Measurements from ENCODE around the gene MATR3. TPM values are rescaled to one million over a fixed set of nuclear protein-coding genes. Genes with fewer than 3 reads are reported as not detected.

Gene MATR3
- polyA plus RNA-seq, 3 donors, result 61.8 to 174 (median 137) TPM

GRCh38 chr5:139278540-139279274, 14.8 kb upstream of the MATR3 start:
- H3K36me3 ChIP-seq (replicated peaks in 1 of 2; ENCODE audit: control insufficient read depth in 1 of 2, insufficient read depth in 2 of 2, low read length in 2 of 2), result peaks cover 27 to 55% of the 10 kb centered on the region in 2 donors
- peaks cover 13 to 15% of the 10 kb centered on the region in 2 donors for H3K4me1 ChIP-seq (ENCODE audit: control insufficient read depth in 1 of 2, insufficient read depth in 2 of 2, low read length in 2 of 2)
- H2AFZ ChIP-seq (ENCODE audit: insufficient read depth, low read depth, low read length, poor library complexity, severe bottlenecking), result no peak overlapping the region
- no peak overlapping the region for H3K27ac ChIP-seq (ENCODE audit: low read depth in 1 of 2, low read length in 2 of 2)
- H3K9me3 Mint-ChIP-seq, result no peaks in the 10 kb centered on the region
- peaks cover 16% of the 10 kb centered on the region for H3K4me1 Mint-ChIP-seq
- 100% methylated on average over 5 of the region's 6 CpGs for WGBS (ENCODE audit: insufficient coverage)
- no peak for TF ChIP-seq CTCF (IDR thresholded peaks at IDR 0.05)
- H3K27ac Mint-ChIP-seq, result no peak overlapping the region
- peaks cover 18 to 27% of the 10 kb centered on the region in 2 donors for H3K36me3 Mint-ChIP-seq
- H3K4me3 ChIP-seq (replicated peaks in 1 of 3; ENCODE audit: low read depth in 2 of 3, low read length in 3 of 3), result no peak overlapping the region
- peaks cover 20% of the 10 kb centered on the region for H3K79me2 ChIP-seq (ENCODE audit: insufficient read depth, low read length)
- H3K27me3 Mint-ChIP-seq (ENCODE audit: low read depth in 3 of 3), result no peaks in the 10 kb centered on the region
- no peaks in the 10 kb centered on the region for H4K20me1 ChIP-seq (ENCODE audit: insufficient read depth, low read length)
- intact Hi-C loops (cut with micrococcal nuclease), result no loop called here
- H3K4me2 ChIP-seq (replicated peaks; ENCODE audit: extremely low read depth, low read length, poor library complexity, severe bottlenecking), result no peak overlapping the region
- H3K27me3 ChIP-seq (ENCODE audit: control insufficient read depth in 2 of 2, insufficient read depth in 2 of 2, low read length in 2 of 2), result no peaks in the 10 kb centered on the region
- no peak overlapping the region for H3K9ac ChIP-seq (ENCODE audit: insufficient read depth, low read length, poor library complexity, severe bottlenecking)
- H3K4me3 Mint-ChIP-seq, result no peak overlapping the region
- H3K9me3 ChIP-seq (replicated peaks in 1 of 2; ENCODE audit: control insufficient read depth in 1 of 2, insufficient read depth in 1 of 2, low read length in 2 of 2), result no peaks in the 10 kb centered on the region
- DNase-seq, result no peak

GRCh38 chr5:139282197-139282557, 11.4 kb upstream of the MATR3 start:
- no peak overlapping the region for H2AFZ ChIP-seq (ENCODE audit: insufficient read depth, low read depth, low read length, poor library complexity, severe bottlenecking)
- H3K27me3 Mint-ChIP-seq (ENCODE audit: low read depth in 3 of 3), result no peaks in the 10 kb centered on the region
- TF ChIP-seq CTCF (IDR thresholded peaks at IDR 0.05), result no peak
- no peak overlapping the region for H3K27ac ChIP-seq (ENCODE audit: low read depth in 1 of 2, low read length in 2 of 2)
- no peaks in the 10 kb centered on the region for H3K4me1 ChIP-seq (ENCODE audit: control insufficient read depth in 1 of 2, insufficient read depth in 2 of 2, low read length in 2 of 2)
- H3K36me3 ChIP-seq (replicated peaks in 1 of 2; ENCODE audit: control insufficient read depth in 1 of 2, insufficient read depth in 2 of 2, low read length in 2 of 2), result peaks cover 32 to 62% of the 10 kb centered on the region in 2 donors
- H4K20me1 ChIP-seq (ENCODE audit: insufficient read depth, low read length), result no peaks in the 10 kb centered on the region
- H3K9ac ChIP-seq (ENCODE audit: insufficient read depth, low read length, poor library complexity, severe bottlenecking), result no peak overlapping the region
- no peaks in the 10 kb centered on the region for H3K27me3 ChIP-seq (ENCODE audit: control insufficient read depth in 2 of 2, insufficient read depth in 2 of 2, low read length in 2 of 2)
- H3K36me3 Mint-ChIP-seq, result peaks cover 29 to 37% of the 10 kb centered on the region in 2 donors
- H3K9me3 ChIP-seq (replicated peaks in 1 of 2; ENCODE audit: control insufficient read depth in 1 of 2, insufficient read depth in 1 of 2, low read length in 2 of 2), result no peaks in the 10 kb centered on the region
- no peak overlapping the region for H3K4me3 Mint-ChIP-seq
- H3K9me3 Mint-ChIP-seq, result peaks cover 0 to 2% (median 0%) of the 10 kb centered on the region in 7 donors
- no peak overlapping the region for H3K4me3 ChIP-seq (replicated peaks in 1 of 3; ENCODE audit: low read depth in 2 of 3, low read length in 3 of 3)
- no peaks in the 10 kb centered on the region for H3K4me1 Mint-ChIP-seq
- H3K27ac Mint-ChIP-seq, result no peak overlapping the region
- DNase-seq, result no peak
- no peak overlapping the region for H3K4me2 ChIP-seq (replicated peaks; ENCODE audit: extremely low read depth, low read length, poor library complexity, severe bottlenecking)
- intact Hi-C loops (cut with micrococcal nuclease), result no loop called here
- no peaks in the 10 kb centered on the region for H3K79me2 ChIP-seq (ENCODE audit: insufficient read depth, low read length)

All from CD14-positive monocyte (primary cell).